Sigmoid colon (tissue), 4 donors: ENCODE data around the gene GTSF1L.

Source experiments
- CTCF ChIP-seq, 4 experiments: fragments of 450-650 bp in 3 of 4; fragments of 200-600 bp in 1 of 4; IDR thresholded peaks; one replicate each; pipeline ENCODE4 v1.5.1; 2016 to 2019; ENCODE audit warnings: antibody characterized with exemption in 4 of 4, mild to moderate bottlenecking in 3 of 4, moderate library complexity in 2 of 4
- EP300 ChIP-seq, 4 donors: sonication (generic); formaldehyde crosslinking; IDR thresholded peaks; one replicate each; pipeline ENCODE4 v1.6.1; 2017; ENCODE audit warnings: antibody characterized with exemption in 4 of 4
- POLR2A ChIP-seq, 2 donors: fragments of 450-650 bp; IDR thresholded peaks; one replicate each; pipeline ENCODE4 v1.6.1; 2016; ENCODE audit warnings: antibody characterized with exemption in 2 of 2, mild to moderate bottlenecking in 2 of 2, moderate library complexity in 2 of 2
- POLR2AphosphoS5 ChIP-seq, 4 donors: sonication (generic); formaldehyde crosslinking; IDR thresholded peaks; one replicate each; pipeline ENCODE4 v1.6.1; 2017; ENCODE audit warnings: antibody characterized with exemption in 4 of 4

DNA sequence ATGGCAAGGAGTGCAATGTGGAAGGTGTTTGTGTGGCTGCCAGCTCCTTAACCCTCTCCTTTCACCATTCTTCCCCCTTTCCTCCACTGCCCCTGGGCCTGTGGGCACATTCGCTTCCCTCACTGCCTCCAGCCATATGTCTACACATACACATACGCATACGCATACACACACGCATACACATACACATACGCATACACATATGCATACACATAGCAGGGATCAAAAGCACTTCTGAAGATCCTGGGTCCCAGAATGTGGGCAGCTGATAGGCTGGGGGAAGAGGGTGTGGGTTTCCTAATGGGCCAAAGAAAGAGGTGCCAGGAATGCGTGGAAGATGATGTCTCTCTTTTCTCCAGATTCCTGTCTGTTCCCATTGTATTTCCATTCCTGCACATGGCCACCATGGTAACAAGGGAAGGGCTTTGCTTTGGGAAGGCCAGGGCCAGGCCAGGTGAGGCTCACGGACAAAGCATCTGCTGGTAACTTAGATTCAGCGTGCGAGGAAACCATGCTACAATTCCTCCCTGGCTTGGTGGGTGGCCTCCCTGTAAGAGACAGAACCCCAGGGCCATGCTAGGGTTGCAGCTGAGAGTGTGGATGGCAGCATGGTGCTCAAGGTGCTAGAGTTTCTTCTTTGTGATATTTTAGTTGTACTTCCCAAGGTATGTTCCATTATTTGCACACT lies 44.8 kb upstream of the GTSF1L start:
- TF ChIP-seq CTCF (IDR thresholded peaks at IDR 0.05): no peak
- TF ChIP-seq EP300 (IDR thresholded peaks at IDR 0.05): no peak
- no peak for TF ChIP-seq POLR2AphosphoS5 (IDR thresholded peaks at IDR 0.05)
- no peak for TF ChIP-seq POLR2A (IDR thresholded peaks at IDR 0.05)
